Kidney epithelial cell (primary cell): Measurements from ENCODE around the gene TRPM8. TPM values are rescaled to one million over a fixed set of nuclear protein-coding genes. Genes with fewer than 3 reads are reported as not detected.
A peak's percentile ranks its signal among the peaks of the same experiment; 100 is the strongest.

Experiments
- DNase-seq: peaks from one replicate; pipeline ENCODE4 v3.0.0-alpha.2; 2010; ENCODE audit warnings: low read depth
- H3K27me3 ChIP-seq: 2 replicates; pipeline ENCODE4 v1.6.0; 2011; ENCODE audit warnings: low read length; ENCODE audit not compliant: control insufficient read depth, insufficient read depth
- H3K36me3 ChIP-seq: 2 replicates; pipeline ENCODE4 v1.5.1; 2011; ENCODE audit warnings: low read length; ENCODE audit not compliant: control insufficient read depth, insufficient read depth
- H3K4me3 ChIP-seq: 2 replicates; pipeline ENCODE4 v1.5.1; 2011; ENCODE audit warnings: low read depth, mild to moderate bottlenecking, control low read depth, low read length
- CTCF ChIP-seq: IDR thresholded peaks from 2 replicates; pipeline ENCODE4 v1.5.1; 2011; ENCODE audit warnings: mild to moderate bottlenecking, moderate library complexity, low read length, control low read depth, inconsistent platforms; ENCODE audit not compliant: insufficient read depth, poor library complexity, severe bottlenecking
- total RNA-seq: library from RNA; depleted of rRNA; stranded (reverse); fragments of >200 nt; gene quantifications from 2 replicates; pipeline ENCODE4 v1.2.3, GENCODE V29; 2015

The TRPM8 gene
- total RNA-seq, 1 donor from 2014 or later, result 0.96 TPM

GRCh38 chr2:234027641-234028040 is 110.5 kb downstream of the TRPM8 start:
- no peak for TF ChIP-seq CTCF
- Histone ChIP-seq H3K36me3 (no peaks in the 10 kb centered on the region), H3K4me3 (no peak overlapping the region), H3K27me3 (no peaks in the 10 kb centered on the region)
- no peak for DNase-seq

GRCh38 chr2:234029150-234029733 is 112.1 kb downstream of the TRPM8 start:
- H3K4me3 ChIP-seq, result no peak overlapping the region
- no peaks in the 10 kb centered on the region for H3K36me3 ChIP-seq
- no peak for TF ChIP-seq CTCF
- H3K27me3 ChIP-seq, result no peaks in the 10 kb centered on the region
- DNase-seq, result peak; percentile 91

GRCh38 chr2:234031207-234031606 is 114.0 kb downstream of the TRPM8 start:
- no peak for TF ChIP-seq CTCF
- Histone ChIP-seq H3K27me3 (no peaks in the 10 kb centered on the region), H3K4me3 (no peak overlapping the region), H3K36me3 (no peaks in the 10 kb centered on the region)
- DNase-seq, result no peak

GRCh38 chr2:234032279-234032856 is 115.2 kb downstream of the TRPM8 start:
- Histone ChIP-seq H3K4me3 (no peak overlapping the region), H3K36me3 (no peaks in the 10 kb centered on the region), H3K27me3 (no peaks in the 10 kb centered on the region)
- no peak for TF ChIP-seq CTCF
- DNase-seq, result no peak

- H3K27me3 ChIP-seq, result no peaks in the 10 kb centered on the region
- H3K4me3 ChIP-seq, result no peak overlapping the region
- no peak for DNase-seq
- TF ChIP-seq CTCF, result no peak
- H3K36me3 ChIP-seq, result no peaks in the 10 kb centered on the region
These were observed 116.0 kb downstream of the TRPM8 start for GRCh38 chr2:234033174-234033573.

GRCh38 chr2:234033885-234034284 is 116.7 kb downstream of the TRPM8 start:
- TF ChIP-seq CTCF, result no peak
- no peaks in the 10 kb centered on the region for H3K27me3 ChIP-seq
- no peaks in the 10 kb centered on the region for H3K36me3 ChIP-seq
- no peak overlapping the region for H3K4me3 ChIP-seq
- DNase-seq, result no peak
